Hepatocyte (in vitro differentiated cells): Measurements from ENCODE around the gene CFAP65.

Source experiments
- EZH2 ChIP-seq: fragments of 200-600 bp; sonication (generic); IDR thresholded peaks from 2 replicates; pipeline ENCODE4 v1.6.1; 2016; ENCODE audit warnings: antibody characterized with exemption, mild to moderate bottlenecking, borderline replicate concordance
- EZH2phosphoT487 ChIP-seq: fragments of 200-600 bp; sonication (generic); IDR thresholded peaks from one replicate; pipeline ENCODE4 v1.6.1; 2018; ENCODE audit warnings: antibody characterized with exemption, mild to moderate bottlenecking, low read depth, moderate library complexity; ENCODE audit not compliant: unreplicated experiment, severe bottlenecking
- TF ChIP-seq, protein P1 (sequence below): fragments of 200-600 bp; sonication (generic); IDR thresholded peaks from 2 replicates; pipeline ENCODE4 v1.5.1; 2016; ENCODE audit warnings: antibody characterized with exemption, mild to moderate bottlenecking; ENCODE audit not compliant: poor library complexity

DNA sequence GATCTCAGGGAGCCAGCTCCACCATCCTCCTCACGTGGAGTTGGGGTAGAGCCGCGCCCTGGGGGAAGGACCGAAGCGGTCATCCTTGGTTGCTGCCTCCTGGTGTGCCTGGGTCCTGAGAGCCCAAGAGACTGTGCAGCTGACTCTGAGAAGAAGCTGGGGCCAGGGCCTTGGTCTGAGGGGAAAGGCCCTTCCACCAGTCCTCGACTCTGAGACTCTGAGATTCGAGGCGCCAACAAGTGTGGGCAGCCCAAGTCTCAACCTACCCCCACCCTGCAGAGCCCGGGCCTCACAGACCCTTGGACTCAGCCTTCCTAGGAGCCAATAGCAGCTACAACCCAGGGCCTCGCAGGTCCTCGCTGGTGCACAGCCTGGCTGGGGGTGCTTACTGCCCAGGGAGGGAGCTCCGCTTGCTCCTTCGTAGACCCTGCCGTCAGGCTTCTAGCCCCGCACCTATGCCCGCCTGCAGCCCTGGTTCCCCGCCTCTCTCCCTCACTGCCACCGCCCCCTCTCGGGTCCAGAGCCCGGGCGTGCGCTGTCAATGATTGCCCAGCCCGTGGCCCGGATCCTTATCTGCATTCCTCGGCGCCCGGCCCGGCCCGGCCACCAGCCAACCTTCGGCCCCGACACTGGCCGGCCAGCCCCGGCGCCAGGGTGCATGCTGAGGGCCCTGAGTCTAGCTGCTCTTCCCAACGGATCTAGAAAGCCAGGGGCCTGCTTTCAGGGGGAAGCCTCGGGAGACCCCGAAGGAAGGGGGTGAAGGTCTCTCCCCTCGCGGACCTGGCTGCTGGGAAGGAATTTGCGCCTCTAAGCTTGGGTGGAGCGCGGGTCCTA is 17.4 kb upstream of the CFAP65 start:
- TF ChIP-seq, protein P1, sequence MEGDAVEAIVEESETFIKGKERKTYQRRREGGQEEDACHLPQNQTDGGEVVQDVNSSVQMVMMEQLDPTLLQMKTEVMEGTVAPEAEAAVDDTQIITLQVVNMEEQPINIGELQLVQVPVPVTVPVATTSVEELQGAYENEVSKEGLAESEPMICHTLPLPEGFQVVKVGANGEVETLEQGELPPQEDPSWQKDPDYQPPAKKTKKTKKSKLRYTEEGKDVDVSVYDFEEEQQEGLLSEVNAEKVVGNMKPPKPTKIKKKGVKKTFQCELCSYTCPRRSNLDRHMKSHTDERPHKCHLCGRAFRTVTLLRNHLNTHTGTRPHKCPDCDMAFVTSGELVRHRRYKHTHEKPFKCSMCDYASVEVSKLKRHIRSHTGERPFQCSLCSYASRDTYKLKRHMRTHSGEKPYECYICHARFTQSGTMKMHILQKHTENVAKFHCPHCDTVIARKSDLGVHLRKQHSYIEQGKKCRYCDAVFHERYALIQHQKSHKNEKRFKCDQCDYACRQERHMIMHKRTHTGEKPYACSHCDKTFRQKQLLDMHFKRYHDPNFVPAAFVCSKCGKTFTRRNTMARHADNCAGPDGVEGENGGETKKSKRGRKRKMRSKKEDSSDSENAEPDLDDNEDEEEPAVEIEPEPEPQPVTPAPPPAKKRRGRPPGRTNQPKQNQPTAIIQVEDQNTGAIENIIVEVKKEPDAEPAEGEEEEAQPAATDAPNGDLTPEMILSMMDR: no peak
- TF ChIP-seq EZH2: peak; percentile 16
- TF ChIP-seq EZH2phosphoT487: peak; percentile 0
